Activated CD4-positive, CD25-positive, alpha-beta regulatory T cell treated with anti-CD3 and anti-CD28 coated beads, Interleukin-2, amount 50 U/mL, for 24 hours (primary cell): Measurements from ENCODE around the gene NRCAM.
A peak's percentile ranks its signal among the peaks of the same experiment; 100 is the strongest.
"Not testable (repeated sequence)": the region's sequence is repeated elsewhere in the genome, so short reads cannot be mapped to it uniquely, and the experiment has no call there.

Source experiments
- ATAC-seq, 2 donors: fragments of 150-1000 bp; cut with Tn5 transposase; one replicate each; pipeline ENCODE4 v1.10.0; 2021; ENCODE audit warnings: mild to moderate bottlenecking in 1 of 2, moderate library complexity in 1 of 2

Gene NRCAM

GRCh38 chr7:108455998-108456677, at the start of gene NRCAM:
Gene NRCAM, minus strand, starts transcription at chr7:108456436. Its CDS starts 216,372 bp downstream, at chr7:108240064.
- ATAC-seq: peak; percentile 27 to 45

- not testable (repeated sequence) for ATAC-seq
Measured at GRCh38 chr7:108504576-108504975, 48.3 kb upstream of the NRCAM start.

- no peak for ATAC-seq
Measured at GRCh38 chr7:108503112-108504026, 47.1 kb upstream of the NRCAM start.

GRCh38 chr7:108499566-108499965, 43.3 kb upstream of the NRCAM start:
- ATAC-seq: no peak

- ATAC-seq: no peak
Measured at GRCh38 chr7:108498481-108498880, 42.2 kb upstream of the NRCAM start.

GRCh38 chr7:108497082-108497725, 41.0 kb upstream of the NRCAM start:
- ATAC-seq: peak; percentile 33 to 44

- ATAC-seq: no peak
Measured at GRCh38 chr7:108492742-108493141, 36.5 kb upstream of the NRCAM start.

- ATAC-seq: no peak
Measured at GRCh38 chr7:108488768-108489538, 32.7 kb upstream of the NRCAM start.

- ATAC-seq: no peak
Measured at GRCh38 chr7:108487646-108488045, 31.4 kb upstream of the NRCAM start.

GRCh38 chr7:108486291-108486966, 30.2 kb upstream of the NRCAM start:
- ATAC-seq: no peak

GRCh38 chr7:108484137-108484536, 27.9 kb upstream of the NRCAM start:
- no peak for ATAC-seq

- ATAC-seq: no peak
Measured at GRCh38 chr7:108480311-108480710, 24.1 kb upstream of the NRCAM start.

GRCh38 chr7:108479751-108480150, 23.5 kb upstream of the NRCAM start:
- ATAC-seq: no peak

- ATAC-seq: no peak
Measured at GRCh38 chr7:108479118-108479517, 22.9 kb upstream of the NRCAM start.

GRCh38 chr7:108468246-108468645, 12.0 kb upstream of the NRCAM start:
- ATAC-seq: no peak

GRCh38 chr7:108467391-108467790, 11.2 kb upstream of the NRCAM start:
- ATAC-seq: no peak

GRCh38 chr7:108466322-108466721, 10.1 kb upstream of the NRCAM start:
- ATAC-seq: not testable (repeated sequence)

- ATAC-seq: no peak
Measured at GRCh38 chr7:108464743-108465142, 8.5 kb upstream of the NRCAM start.

GRCh38 chr7:108463613-108464012, 7.4 kb upstream of the NRCAM start:
- no peak for ATAC-seq

GRCh38 chr7:108461840-108462239, 5.6 kb upstream of the NRCAM start:
- ATAC-seq: no peak

GRCh38 chr7:108460964-108461363, 4.7 kb upstream of the NRCAM start:
- no peak for ATAC-seq
